GM21619 (cell line): ENCODE measurements around the gene GPSM1.

Source experiments
- ATAC-seq: cut with Tn5 transposase; IDR thresholded peaks from one replicate; pipeline ENCODE4 v1.9.1; 2021; ENCODE audit not compliant: unreplicated experiment

The GPSM1 gene

DNA sequence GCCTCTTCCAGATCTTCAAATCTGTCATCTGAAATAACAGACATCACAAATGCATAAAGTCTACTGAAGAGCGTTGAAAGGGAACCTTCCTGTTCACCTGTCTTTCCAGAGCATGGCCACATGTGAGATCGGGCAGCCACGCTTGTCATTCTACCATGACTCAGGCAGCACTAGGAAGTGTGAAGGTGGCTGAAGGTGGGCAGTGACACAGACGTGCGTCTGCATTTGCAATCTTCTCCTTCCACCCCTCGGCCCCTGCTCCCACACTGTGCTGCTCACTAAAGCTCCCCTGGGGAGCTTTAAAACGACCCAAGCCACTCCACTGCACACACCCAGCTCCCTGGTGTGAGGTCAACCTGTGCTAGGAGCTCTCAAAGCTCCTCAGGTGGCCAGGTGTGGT, 80.6 kb downstream of the GPSM1 start:
- no peak for ATAC-seq
